Fibroblast of skin of right biceps (primary cell): ENCODE measurements around the gene MTG2.
A peak's percentile ranks its signal among the peaks of the same experiment; 100 is the strongest.
"Not testable (repeated sequence)": the region's sequence is repeated elsewhere in the genome, so short reads cannot be mapped to it uniquely, and the experiment has no call there.

ENCODE experiments used
- DNase-seq: peaks from one replicate; pipeline ENCODE4 v3.0.0-alpha.2; 2013

The MTG2 gene

DNA sequence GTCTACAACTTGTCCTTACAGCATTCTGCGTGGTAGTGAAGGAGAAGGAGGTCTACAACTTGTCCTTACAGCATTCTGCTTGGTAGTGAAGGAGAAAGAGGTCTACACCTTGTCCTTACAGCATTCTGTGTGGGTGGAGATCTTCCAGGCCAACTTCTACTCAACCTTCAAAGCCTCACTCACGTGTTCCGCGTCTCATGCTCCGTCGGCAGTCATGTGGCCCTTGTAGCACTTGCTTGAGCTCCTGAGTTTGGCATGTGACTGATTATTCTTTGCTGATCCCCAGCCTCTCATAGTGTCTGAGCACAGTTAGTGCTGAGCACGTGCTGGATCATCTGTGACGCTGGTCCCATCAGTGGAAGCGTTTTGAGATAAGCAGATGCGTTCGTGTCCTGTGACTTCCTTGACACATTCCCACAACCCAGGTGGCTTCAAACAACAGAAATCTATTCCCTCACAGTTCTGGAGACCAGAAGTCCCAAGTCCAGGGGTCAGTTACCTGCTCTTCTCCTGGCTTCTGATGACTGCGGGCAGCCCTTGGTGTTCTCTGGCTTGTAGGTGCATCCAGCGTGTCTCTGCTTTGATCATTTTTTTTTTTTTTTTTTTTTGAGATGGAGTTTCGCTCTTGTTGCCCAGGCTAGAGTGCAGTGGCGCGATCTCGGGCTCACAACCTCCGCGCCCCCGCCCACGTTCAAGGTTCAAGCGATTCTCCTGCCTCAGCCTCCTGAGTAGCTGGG, 36.6 kb upstream of the MTG2 start:
- no peak for DNase-seq

DNA sequence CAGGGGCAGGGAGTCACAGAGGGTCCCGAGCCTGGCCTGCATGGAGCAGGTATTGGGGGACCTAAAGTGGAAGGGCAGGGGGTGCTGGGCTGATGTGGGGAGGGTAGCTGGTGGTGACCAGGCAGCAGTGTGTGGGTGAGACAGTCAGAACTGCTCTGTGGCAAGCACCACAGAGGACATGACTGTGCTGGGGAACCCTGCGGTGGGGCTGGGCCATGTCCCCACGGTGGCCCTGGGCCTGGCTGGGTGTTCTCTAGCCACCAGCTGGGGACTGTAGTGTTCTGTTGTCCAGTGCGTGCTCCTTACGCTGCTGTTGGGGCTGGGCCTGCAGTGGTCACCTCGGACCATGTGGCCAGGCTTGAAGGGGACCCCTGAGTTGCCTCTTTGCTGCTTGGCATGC, 35.7 kb upstream of the MTG2 start:
- no peak for DNase-seq

DNA sequence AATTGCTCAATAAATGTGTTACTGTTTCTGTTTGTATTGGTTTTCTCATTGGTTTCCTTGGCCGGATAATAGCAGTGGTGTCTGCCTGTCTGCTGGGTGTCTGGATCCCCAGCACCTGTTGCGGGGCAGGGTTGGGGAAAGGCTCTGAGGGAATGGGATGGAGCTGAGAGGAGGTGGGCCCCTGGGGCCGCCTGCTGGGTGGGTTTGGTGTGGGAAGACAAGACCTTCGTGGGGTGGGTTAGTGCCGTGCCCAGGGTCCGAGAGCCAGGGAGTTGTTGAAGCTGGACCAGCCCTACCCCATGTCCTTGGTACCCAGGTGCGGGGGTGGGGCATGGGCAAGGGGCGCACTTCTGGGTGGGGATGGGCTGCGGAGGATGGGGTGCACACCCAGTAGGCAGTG, 35.3 kb upstream of the MTG2 start:
- DNase-seq: no peak

GRCh38 chr20:62148383-62148782, 34.4 kb upstream of the MTG2 start:
- not testable (repeated sequence) for DNase-seq

GRCh38 chr20:62148908-62149314, 33.9 kb upstream of the MTG2 start:
- DNase-seq: no peak

- peak; percentile 38 for DNase-seq
Observed at GRCh38 chr20:62149532-62150309, 33.1 kb upstream of the MTG2 start.

- DNase-seq: no peak
Observed at GRCh38 chr20:62150310-62150575, 32.6 kb upstream of the MTG2 start.

GRCh38 chr20:62151225-62151624, 31.6 kb upstream of the MTG2 start:
- no peak for DNase-seq

GRCh38 chr20:62151835-62152364, 30.9 kb upstream of the MTG2 start:
- no peak for DNase-seq

GRCh38 chr20:62155428-62156253, 27.2 kb upstream of the MTG2 start:
- no peak for DNase-seq

DNA sequence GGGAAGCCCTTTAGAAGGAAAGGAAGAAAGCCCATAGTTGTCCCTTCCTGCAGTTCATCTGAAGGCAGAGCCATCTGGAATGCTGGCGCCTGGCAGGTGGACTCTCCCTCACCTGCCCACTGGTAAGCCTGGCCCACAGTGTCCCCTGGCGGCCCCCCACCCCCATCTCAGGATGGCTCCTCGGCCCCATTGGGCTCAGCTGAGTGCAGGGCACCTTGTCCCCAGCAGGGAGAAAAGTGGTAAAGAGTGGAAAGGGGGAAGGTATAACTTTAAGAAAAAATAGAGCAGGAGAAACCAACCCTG, 26.6 kb upstream of the MTG2 start:
- DNase-seq: no peak

DNA sequence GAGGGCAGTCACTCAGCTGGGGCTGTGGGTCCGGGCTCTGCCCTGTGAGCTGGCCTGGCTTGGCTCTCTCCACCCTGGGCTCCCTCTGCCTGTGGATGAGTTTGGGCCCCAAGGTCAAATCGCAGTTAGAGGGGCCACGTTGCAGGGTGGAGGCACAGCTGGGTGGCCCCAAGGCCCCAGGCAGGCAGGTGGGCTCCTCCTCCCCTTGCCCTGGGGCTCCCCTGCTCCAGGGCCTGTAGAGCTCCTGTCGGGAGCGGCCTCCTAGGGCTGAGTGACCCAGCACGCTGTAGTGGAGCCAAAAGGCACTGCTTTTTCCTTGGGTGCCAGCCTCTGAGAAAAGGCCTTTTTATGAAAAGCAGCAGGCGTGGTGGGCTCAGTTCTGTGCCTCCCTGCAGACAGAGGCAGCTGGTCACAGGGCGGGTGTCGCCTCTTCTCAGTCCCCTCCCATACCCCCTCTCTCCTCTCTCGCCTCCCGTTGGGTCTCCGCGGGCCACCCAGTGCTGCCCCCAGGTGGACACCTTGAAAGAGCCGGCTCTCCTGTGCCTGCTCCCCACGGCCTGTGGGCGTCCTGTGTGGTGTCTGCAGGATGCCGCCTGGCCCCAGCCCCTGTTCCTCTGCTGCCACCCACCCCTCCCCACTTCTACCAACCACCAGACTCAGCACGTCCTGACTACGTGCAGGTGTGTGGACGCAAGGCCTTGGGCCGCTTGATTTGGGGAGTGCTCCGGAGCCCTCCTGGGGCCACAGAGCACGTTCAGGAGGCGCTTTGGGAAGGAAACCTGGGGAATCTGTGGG, 26.0 kb upstream of the MTG2 start:
- DNase-seq: peak; percentile 37

DNA sequence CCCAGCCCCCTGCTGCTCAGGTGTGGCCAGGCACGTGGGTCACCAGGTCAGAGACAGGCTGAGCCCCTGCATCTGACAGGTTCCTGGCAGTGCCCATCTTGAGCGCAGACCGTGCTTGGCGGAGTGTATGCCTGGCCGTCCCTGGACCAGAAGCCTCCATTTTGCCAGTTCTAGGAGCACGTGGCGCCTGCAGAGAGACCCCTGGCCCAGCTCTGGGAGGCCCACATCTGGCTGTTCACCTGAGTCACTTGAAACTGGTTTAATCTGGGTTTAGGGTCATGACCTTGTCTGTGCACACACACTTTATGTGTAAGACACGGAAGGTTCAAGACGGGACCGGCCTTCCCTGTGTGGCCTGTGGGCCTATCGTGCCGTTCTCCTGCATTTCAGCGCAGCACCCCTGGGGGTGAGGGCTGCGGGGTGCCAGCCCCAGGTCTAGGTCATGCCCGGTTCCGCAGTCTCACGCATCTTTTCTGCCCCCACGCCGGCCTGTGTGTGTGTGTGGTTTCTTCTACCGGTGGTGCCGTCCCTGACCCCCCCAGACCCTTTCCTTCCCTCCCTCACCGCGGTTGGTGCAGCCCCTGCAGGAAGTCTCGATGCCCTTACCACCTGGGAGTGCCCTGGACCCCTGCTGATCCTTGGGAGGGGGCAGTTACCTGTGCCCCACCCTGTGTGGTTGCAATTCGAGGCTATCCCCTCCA, 25.3 kb upstream of the MTG2 start:
- DNase-seq: no peak

DNA sequence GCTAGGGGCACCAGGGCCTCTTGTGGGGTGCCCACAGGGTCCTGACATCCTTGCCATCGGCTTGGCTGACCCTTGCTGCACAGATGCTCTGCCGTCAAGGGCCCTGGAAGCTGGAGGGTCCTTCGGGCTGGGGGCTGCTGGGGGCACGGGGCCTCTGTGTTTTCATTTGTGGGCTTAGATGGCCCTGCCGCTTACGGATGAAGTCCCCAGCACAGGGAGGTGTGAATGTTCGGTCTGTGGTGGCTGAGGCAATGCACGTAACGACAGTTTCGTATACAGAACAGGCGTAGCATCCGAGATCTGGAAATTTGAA, 24.8 kb upstream of the MTG2 start:
- DNase-seq: no peak

GRCh38 chr20:62158541-62158940, 24.3 kb upstream of the MTG2 start:
- no peak for DNase-seq

- DNase-seq: no peak
Observed at GRCh38 chr20:62159052-62159451, 23.8 kb upstream of the MTG2 start.

- peak; percentile 45 for DNase-seq
Observed at GRCh38 chr20:62159839-62160238, 23.0 kb upstream of the MTG2 start.

- DNase-seq: no peak
Observed at GRCh38 chr20:62160253-62160652, 22.6 kb upstream of the MTG2 start.

DNA sequence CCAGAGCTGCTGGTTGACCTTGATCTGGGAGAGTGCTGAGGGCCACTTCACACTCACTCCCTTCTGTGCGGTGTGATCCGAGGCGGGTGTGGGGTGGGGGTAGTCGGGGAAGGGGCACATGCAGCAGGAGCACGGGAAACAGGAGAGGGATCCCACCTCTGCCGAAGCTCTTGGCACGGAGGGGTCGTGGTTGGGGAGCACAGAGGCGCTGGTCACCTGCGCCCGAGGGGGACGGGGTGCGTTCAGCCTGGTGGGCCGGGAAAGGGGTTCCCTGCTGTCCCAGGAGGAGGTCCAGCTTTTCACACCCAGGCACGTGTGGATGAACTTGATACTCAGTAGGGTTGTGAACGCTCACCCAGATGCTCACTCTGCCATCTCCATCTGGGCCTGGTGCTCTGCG, 22.0 kb upstream of the MTG2 start:
- DNase-seq: no peak

DNA sequence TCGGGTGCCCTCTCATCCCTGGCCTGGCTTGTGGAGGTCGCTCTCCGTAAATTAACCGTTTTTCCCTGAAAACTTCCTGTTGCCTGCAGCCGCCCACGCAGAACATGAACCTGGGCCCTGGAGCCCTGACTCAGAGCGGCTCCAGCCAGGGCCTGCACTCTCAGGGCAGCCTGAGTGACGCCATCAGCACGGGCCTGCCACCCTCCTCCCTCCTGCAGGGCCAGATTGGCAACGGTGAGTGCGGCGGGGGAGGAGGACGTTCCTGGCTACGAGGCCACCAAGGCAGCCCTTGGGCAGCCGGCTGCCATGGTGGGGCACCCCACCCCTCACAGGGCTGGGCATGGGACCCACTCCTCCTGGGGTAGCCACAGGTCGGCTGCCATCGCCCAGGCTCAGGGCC, 21.5 kb upstream of the MTG2 start:
- no peak for DNase-seq

GRCh38 chr20:62162765-62163484, 19.9 kb upstream of the MTG2 start:
- no peak for DNase-seq

DNA sequence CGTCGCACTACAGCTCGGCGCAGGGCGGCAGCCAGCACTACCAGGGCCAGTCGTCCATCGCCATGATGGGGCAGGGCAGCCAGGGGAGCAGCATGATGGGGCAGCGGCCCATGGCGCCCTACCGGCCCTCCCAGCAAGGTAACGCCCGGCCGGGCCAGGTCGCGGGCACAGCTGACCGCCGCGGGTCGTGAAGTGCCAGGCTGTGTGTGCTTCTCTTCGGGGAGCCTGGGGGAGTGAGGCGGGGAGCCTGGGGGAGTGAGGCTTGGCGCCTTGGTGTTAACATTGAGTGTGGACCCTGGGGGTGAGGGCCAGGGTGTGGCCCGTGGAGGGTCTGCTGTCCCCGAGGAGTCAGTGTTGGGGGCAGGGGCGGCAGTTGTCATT, 19.4 kb upstream of the MTG2 start:
- no peak for DNase-seq
